ENCODE results near the gene AAR2.

AAR2 gene

DNA sequence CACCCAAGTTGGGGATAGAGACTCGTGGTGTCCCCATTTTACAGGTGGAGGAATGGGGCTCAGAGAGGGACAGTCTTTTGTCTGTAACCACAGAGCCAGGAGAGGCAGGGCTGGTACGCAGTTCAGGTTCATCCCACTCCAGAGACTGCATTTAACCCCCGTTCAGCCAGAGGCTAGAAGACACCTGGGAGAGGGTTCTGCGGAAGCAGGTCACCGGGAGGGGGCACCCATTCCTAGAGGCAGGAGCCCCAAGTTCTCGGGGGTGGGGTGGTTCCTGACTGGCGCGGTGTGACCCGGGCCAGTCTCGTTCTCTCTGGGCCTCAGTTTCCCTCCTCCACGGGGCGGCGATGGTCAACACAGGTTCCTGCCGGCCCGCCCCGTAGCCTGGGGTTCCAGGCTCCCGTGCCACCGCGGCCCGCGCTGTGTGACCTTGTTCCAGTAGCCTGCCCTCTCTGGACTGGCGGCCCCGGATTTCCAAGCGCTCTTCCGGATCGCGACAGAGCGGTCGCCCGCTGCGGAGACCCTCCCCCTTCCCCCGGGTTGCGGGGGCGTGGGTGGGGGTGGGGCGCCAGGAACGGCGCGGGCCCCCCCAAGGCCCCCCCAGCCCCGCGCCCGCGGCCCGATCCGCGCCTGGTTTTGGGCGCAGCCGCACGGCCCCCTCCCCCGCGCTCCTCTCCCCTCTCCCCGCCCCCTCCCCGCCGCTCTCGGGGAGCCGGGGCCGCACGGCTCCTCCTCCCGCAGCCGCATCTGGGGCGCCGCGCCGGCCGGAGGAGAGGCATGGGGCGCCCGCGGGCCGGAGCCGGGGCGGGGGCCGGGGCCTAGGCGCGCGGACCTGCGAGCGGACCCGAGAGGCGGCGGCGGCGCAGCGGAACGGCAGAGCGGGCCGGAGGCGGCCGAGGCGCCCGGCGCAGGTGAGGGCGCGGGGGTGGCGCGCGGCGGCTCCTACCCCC, 69.6 kb downstream of the AAR2 start, which contains the start of gene DLGAP4:
Gene DLGAP4, plus strand, starts transcription at position 738 of the 950 bp plus-strand sequence. CDS start 125,379 bp downstream, outside the sequence.
- H3K9me3 ChIP-seq (ENCODE audit: insufficient read depth, low read depth, low read length), result peaks cover 2% of the 10 kb centered on the region
- no peak within 1 kb of the TSS for H3K18ac ChIP-seq (ENCODE audit: low read length)
- no peak within 1 kb of the TSS for H2AFZ ChIP-seq (ENCODE audit: insufficient read depth, low read length, poor library complexity)
- H2BK120ac ChIP-seq (ENCODE audit: insufficient read depth, low read length, poor library complexity), result no peak within 1 kb of the TSS
- no peaks in the 10 kb centered on the region for H3K79me1 ChIP-seq (ENCODE audit: low read length)
- peaks cover 2% of the 10 kb centered on the region in 2 experiments for H3K4me1 ChIP-seq (ENCODE audit: control insufficient read depth in 1 of 2, insufficient read depth in 2 of 2, low read length in 2 of 2)
- no peak within 1 kb of the TSS for H3K4ac ChIP-seq (ENCODE audit: low read depth, low read length)
- peak within 1 kb of the TSS; percentile 65 for H3K4me2 ChIP-seq (ENCODE audit: low read length)
- peak within 1 kb of the TSS; percentile 25 for H3K4me3 ChIP-seq (ENCODE audit: low read depth, low read length)
- H4K8ac ChIP-seq (ENCODE audit: low read depth, low read length), result no peak within 1 kb of the TSS
- no peaks in the 10 kb centered on the region for H3K79me2 ChIP-seq (ENCODE audit: control insufficient read depth, insufficient read depth, low read length, poor library complexity)
- peaks cover 42% of the 10 kb centered on the region for H3K27me3 ChIP-seq (ENCODE audit: insufficient read depth, low read length)
- H3K23ac ChIP-seq (ENCODE audit: low read length), result no peak within 1 kb of the TSS
- H2BK5ac ChIP-seq (ENCODE audit: low read depth, low read length, poor library complexity), result no peak within 1 kb of the TSS
- peak in 1 of 2 donors; percentile 37 for DNase-seq
- H3K14ac ChIP-seq (ENCODE audit: low read length), result no peak within 1 kb of the TSS
- H3K36me3 ChIP-seq (ENCODE audit: control insufficient read depth in 1 of 2, insufficient read depth in 2 of 2, low read length in 2 of 2), result no peaks in the 10 kb centered on the region
- no peak within 1 kb of the TSS for H3K27ac ChIP-seq (ENCODE audit: low read depth, low read length)
- no peak within 1 kb of the TSS for H4K12ac ChIP-seq (ENCODE audit: low read depth, low read length)
- H3K9ac ChIP-seq (ENCODE audit: low read length), result no peak within 1 kb of the TSS
- no peak within 1 kb of the TSS for H4K91ac ChIP-seq (ENCODE audit: low read depth, low read length)
- H2BK12ac ChIP-seq (ENCODE audit: low read length), result no peak within 1 kb of the TSS
- H2AK5ac ChIP-seq (ENCODE audit: low read length), result no peak within 1 kb of the TSS
- no CpG with 5 or more reads among the region's 96 CpGs for WGBS (ENCODE audit: extremely low coverage, insufficient coverage, insufficient read length)
